Caki2 (cell line): ENCODE data around the gene DHRS13. TPM values are rescaled to one million over a fixed set of nuclear protein-coding genes. Genes with fewer than 3 reads are reported as not detected.
"Not testable (repeated sequence)": the region's sequence is repeated elsewhere in the genome, so short reads cannot be mapped to it uniquely, and the experiment has no call there.

Source experiments
- DNase-seq: peaks from one replicate; pipeline ENCODE4 v3.0.0-alpha.2; 2015; ENCODE audit warnings: low read depth
- in situ Hi-C: cut with HindIII; loops from 2 replicates; pipeline ENCODE4 v1.10.0; 2016; ENCODE audit warnings: low sequenced_read_pairs, low pct_unique_long_range_greater_than_20kb, mixed read lengths
- total RNA-seq: library from RNA; depleted of rRNA; stranded (reverse); fragments of >200 nt; shearing (Covaris generic); gene quantifications from 2 replicates; pipeline ENCODE4 v1.2.3, GENCODE V29; 2014; ENCODE audit warnings: low replicate concordance

DHRS13 gene
- total RNA-seq, 1 experiment from 2014 or later, result 36.2 TPM

GRCh38 chr17:28910534-28910933 is 7.7 kb upstream of the DHRS13 start:
- in situ Hi-C loops, result no loop called here
- no peak for DNase-seq

GRCh38 chr17:28908640-28909167 is 5.8 kb upstream of the DHRS13 start:
- DNase-seq, result no peak
- in situ Hi-C loops, result no loop called here

GRCh38 chr17:28907709-28908475 is 5.0 kb upstream of the DHRS13 start:
- in situ Hi-C loops, result no loop called here
- DNase-seq, result no peak

- DNase-seq, result peak; percentile 16
- in situ Hi-C loops, result no loop called here
Observed at GRCh38 chr17:28906706-28907438, 4.0 kb upstream of the DHRS13 start.

- in situ Hi-C loops, result no loop called here
- no peak for DNase-seq
Observed at GRCh38 chr17:28906276-28906675, 3.4 kb upstream of the DHRS13 start.

- in situ Hi-C loops, result no loop called here
- no peak for DNase-seq
Observed at GRCh38 chr17:28904800-28905199, 1.9 kb upstream of the DHRS13 start.

GRCh38 chr17:28903546-28903841 is 615 bp upstream of the DHRS13 start:
- in situ Hi-C loops, DNase-seq: not testable (repeated sequence)

- DNase-seq, result no peak
- in situ Hi-C loops, result no loop called here
Observed at GRCh38 chr17:28901866-28902818, 737 bp downstream of the DHRS13 start.

GRCh38 chr17:28900986-28901726 is 1.7 kb downstream of the DHRS13 start:
- no peak for DNase-seq
- in situ Hi-C loops, result no loop called here

- in situ Hi-C loops, result no loop called here
- DNase-seq, result no peak
Observed at GRCh38 chr17:28899212-28899815, 3.6 kb downstream of the DHRS13 start.

GRCh38 chr17:28898527-28898955 is 4.3 kb downstream of the DHRS13 start:
- DNase-seq, result no peak
- in situ Hi-C loops, result no loop called here

- DNase-seq, result no peak
- in situ Hi-C loops, result no loop called here
Observed at GRCh38 chr17:28897769-28898526, 4.9 kb downstream of the DHRS13 start.

- peak; percentile 60 for DNase-seq
- in situ Hi-C loops, result no loop called here
Observed at GRCh38 chr17:28896884-28897768, 5.8 kb downstream of the DHRS13 start, which contains the start of gene FLOT2. FLOT2 (minus strand) TSS chr17:28897733; CDS start chr17:28897574, 159 bp downstream.

- DNase-seq, result no peak
- in situ Hi-C loops, result no loop called here
Observed at GRCh38 chr17:28896491-28896883, 6.4 kb downstream of the DHRS13 start.

GRCh38 chr17:28895794-28896447 is 7.0 kb downstream of the DHRS13 start:
- in situ Hi-C loops, result no loop called here
- DNase-seq, result no peak
